Coronary artery (tissue), 2 donors: ENCODE measurements around the gene TIMM22.
"Not testable (repeated sequence)": the region's sequence is repeated elsewhere in the genome, so short reads cannot be mapped to it uniquely, and the experiment has no call there.

Experiments
- DNase-seq: peaks from one replicate; pipeline ENCODE4 v3.0.0-alpha.2; 2017; ENCODE audit warnings: low spot score
- H3K27ac ChIP-seq, 2 donors: fragments of 200-600 bp; sonication (generic); one replicate each; pipeline ENCODE4 v1.5.1; 2016 to 2019
- H3K4me3 ChIP-seq: fragments of 200-600 bp; sonication (generic); 2 replicates; pipeline ENCODE4 v1.5.1; 2016; ENCODE audit warnings: mild to moderate bottlenecking, moderate library complexity
- CTCF ChIP-seq: fragments of 200-600 bp; sonication (generic); IDR thresholded peaks from one replicate; pipeline ENCODE4 v1.5.1; 2019; ENCODE audit warnings: antibody characterized with exemption

The TIMM22 gene

GRCh38 chr17:988561-988960 is 8.4 kb upstream of the TIMM22 start:
- no peak overlapping the region for H3K4me3 ChIP-seq
- no peak for TF ChIP-seq CTCF
- no peak overlapping the region for H3K27ac ChIP-seq
- DNase-seq: no peak

- TF ChIP-seq CTCF: no peak
- Histone ChIP-seq H3K4me3 (no peak overlapping the region), H3K27ac (no peak overlapping the region)
- no peak for DNase-seq
Measured at GRCh38 chr17:992933-993332, 4.0 kb upstream of the TIMM22 start.

GRCh38 chr17:995324-995723 is 1.6 kb upstream of the TIMM22 start:
- H3K4me3 ChIP-seq: not testable (repeated sequence)

GRCh38 chr17:998111-998510 is 1.2 kb downstream of the TIMM22 start:
- Histone ChIP-seq H3K27ac (no peak overlapping the region), H3K4me3 (peak overlapping the region; percentile 81)
- TF ChIP-seq CTCF: no peak
- DNase-seq: no peak

More at GRCh38 chr17:995324-995723, 1.6 kb upstream of the TIMM22 start:
- not testable (repeated sequence) for DNase-seq, H3K27ac ChIP-seq

- H3K27ac ChIP-seq: peak overlapping the region; percentile 59 to 92
- H3K4me3 ChIP-seq: no peak overlapping the region
- no peak for TF ChIP-seq CTCF
- DNase-seq: peak; percentile 78
Measured at GRCh38 chr17:1000597-1001461, 3.9 kb downstream of the TIMM22 start.

GRCh38 chr17:1001640-1002411 is 4.9 kb downstream of the TIMM22 start:
- Histone ChIP-seq H3K27ac (peak overlapping the region; percentile 59 to 92), H3K4me3 (peak overlapping the region; percentile 8)
- TF ChIP-seq CTCF: no peak
- DNase-seq: peak; percentile 86

- DNase-seq: peak; percentile 77
- Histone ChIP-seq H3K27ac (peak overlapping the region; percentile 59 to 92), H3K4me3 (peak overlapping the region; percentile 8)
- no peak for TF ChIP-seq CTCF
Measured at GRCh38 chr17:1002412-1002753, 5.5 kb downstream of the TIMM22 start.
